Esophagus mucosa (tissue), 1 donor: ENCODE results near the gene BACE2. TPM values are rescaled to one million over a fixed set of nuclear protein-coding genes. Genes with fewer than 3 reads are reported as not detected.
A peak's percentile ranks its signal among the peaks of the same experiment; 100 is the strongest.

Source experiments
- ATAC-seq: fragments of 200-7000 bp; cut with Tn5 transposase; one replicate; pipeline ENCODE4 v1.9.1; 2020
- total RNA-seq: library from RNA; stranded (reverse); gene quantifications from one replicate; pipeline ENCODE4 v1.2.4, GENCODE V29; 2023
- donor health status: DM: yes; HTN: yes; CAD: no.

The BACE2 gene
- 39.6 TPM for total RNA-seq

- ATAC-seq = peak; percentile 80
Measured at GRCh38 chr21:41167348-41168342, at the start of gene BACE2. Gene BACE2 (plus strand): TSS chr21:41168160. CDS start chr21:41168264, 104 bp downstream.

DNA sequence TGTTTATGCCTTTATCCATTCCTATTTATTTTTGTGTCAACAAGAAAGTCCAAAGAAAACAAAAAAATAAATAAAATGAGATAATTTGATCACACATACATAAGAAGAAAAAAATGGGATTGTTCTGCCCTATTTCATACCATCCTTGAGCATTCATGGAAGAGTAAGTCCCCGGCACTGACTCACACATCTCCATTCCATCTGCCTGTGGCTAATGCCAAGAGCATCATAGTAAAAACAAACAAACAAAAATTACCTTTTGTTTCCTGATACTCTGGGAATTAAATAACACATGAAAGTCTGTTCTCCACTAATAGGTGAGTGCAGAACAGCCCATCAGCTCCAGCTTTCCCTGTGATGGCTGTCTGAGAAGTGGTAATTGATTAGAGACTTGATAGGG is 48.1 kb upstream of the BACE2 start:
- ATAC-seq = peak; percentile 13

GRCh38 chr21:41120997-41121396 is 47.0 kb upstream of the BACE2 start:
- no peak for ATAC-seq

DNA sequence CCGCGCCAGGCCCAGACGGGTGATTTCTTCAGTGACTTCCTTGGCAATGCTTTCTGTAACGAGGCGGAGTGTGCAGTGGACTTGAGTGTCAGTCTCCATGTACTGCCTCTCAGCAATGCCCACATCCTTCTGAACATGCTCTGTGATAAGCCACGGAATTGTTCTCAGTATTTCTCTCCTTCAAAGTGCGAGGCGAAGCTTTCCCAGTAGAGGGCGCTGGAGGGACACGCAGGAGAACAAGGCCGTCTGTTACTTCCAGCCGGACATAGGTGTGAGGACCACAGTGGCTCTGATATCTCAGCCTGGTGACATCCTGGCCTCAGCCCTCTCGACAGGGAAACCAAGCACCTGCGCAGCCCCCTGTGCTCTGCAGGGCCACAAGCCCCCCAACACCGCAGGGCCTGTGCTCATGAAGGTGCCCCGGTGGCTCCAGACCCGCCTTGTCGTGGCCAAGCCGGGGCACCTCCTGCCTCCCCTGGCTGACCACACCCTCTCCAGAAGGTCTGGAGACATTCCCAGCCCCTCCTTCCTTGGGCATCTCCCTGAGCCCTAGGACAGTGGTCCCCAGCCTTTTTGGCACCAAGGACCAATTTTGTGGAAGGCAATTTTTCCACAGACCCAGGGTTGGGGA is 46.1 kb upstream of the BACE2 start:
- peak; percentile 87 for ATAC-seq

DNA sequence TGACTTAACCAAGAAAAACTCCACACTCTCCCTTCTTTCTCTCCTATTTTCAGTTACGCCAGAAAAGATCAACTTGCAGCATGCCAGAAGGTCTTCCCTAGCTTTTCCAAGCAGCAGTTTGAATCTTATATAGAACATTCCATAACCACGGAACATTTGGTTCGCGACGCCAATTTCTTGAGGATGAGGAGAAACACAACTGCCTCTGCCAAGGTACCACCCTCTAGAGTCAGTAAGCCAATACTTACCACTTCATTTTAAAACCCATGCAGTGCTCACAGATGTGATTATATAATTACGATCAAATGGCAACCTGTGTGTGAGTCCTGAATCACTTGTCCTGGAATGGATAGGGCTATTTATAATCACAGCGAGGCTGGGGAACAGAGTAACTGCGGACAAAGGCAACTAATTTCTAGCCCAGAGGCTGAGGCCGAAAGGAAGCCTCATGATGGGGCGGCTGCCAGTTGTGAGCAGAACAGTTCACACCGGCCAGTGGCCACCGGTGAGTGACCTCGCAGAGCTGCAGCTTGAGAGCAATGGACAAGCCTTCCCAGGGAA is 43.2 kb upstream of the BACE2 start:
- no peak for ATAC-seq

- ATAC-seq = no peak
Measured at GRCh38 chr21:41128981-41129380, 39.0 kb upstream of the BACE2 start.

GRCh38 chr21:41130883-41131282 is 37.1 kb upstream of the BACE2 start:
- peak; percentile 17 for ATAC-seq

DNA sequence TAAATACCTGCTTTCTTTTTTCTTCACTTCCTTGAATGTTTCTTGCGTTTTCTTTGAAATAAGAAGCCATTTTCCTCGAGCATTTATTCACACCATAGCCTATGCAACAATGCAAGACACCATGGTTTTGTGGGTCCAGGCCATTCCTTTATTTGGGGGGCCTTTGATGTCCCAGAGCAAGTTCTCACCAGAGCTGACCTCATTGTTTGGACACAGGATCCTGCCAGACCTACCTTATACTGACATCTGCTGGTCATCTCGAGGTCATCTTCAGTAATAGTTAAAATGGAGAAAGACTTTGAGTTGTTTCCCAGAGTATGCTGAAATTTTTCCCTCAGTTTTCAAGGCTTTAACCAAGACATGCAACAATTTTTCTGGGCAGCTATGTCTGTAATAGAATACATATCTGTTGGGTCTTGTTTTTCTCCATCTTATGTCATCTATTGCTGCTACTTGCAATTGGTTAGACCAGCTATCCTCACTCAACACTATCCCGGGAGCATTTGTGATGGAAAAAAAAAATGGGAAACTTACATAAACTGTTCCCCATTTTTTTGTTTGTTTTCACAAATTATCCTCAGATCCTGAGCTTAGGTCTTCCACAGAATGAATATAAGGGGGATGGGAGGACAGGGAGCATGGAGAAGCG is 34.0 kb upstream of the BACE2 start:
- ATAC-seq = no peak

GRCh38 chr21:41135746-41136145 is 32.2 kb upstream of the BACE2 start:
- no peak for ATAC-seq

DNA sequence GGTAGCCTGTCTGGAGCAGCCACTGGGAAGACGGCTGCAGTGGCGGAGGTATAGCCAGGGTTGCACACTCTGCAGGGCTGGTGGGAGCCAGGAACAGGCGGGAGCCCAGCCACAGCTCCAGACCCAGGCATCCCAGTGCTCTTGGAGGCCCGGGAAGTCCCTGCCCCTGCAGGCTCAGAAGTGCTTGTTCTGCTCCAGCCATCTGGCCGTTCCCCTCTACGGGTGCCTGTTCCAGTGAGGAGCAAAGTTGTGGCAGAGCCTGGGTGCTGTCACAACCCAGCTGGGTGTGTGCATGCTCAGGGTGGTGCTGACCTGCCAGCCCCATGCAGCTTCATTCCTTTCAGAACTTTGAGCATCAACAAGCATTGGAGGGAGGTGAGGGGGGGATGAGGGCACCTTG is 31.7 kb upstream of the BACE2 start:
- ATAC-seq = no peak

GRCh38 chr21:41137401-41137800 is 30.6 kb upstream of the BACE2 start:
- ATAC-seq = no peak

DNA sequence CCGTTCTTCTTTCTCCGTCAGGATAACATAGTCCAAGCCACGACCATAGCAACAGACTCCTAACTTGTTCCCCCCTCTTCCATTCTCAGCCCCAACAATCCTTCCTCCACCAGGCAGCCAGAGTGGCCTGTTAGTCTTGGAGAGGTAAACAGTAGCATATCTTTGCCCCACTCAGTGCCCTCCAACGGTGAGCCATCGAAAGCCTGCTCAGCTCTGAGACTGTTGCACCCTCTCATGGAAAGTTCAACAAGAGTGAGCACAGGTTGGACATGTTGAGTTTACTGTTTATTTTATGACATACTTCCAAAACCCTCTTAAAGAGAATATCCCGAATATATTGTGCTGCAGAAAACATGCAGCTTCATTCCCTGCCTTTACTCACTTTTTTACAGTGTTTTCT is 30.1 kb upstream of the BACE2 start:
- no peak for ATAC-seq

DNA sequence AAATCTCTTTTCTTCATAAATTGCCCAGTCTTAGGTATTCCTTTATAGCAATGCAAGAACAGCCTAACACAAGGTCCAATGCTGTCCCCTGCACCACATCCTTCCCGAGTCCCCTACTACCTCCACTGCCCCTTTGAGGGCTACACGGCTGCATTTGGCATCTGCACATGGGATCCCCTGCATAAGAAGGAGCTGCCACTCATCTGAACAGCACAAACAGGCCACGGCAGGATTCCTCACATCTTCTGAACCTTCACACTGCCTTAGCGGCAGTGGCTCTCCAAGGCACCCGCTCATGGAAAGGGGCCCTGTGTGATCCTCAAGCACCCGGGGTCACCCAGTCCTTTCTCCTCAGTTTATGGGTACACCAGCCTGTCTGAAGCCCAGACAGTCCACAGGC is 29.2 kb upstream of the BACE2 start:
- ATAC-seq = no peak

GRCh38 chr21:41139275-41139674 is 28.7 kb upstream of the BACE2 start:
- no peak for ATAC-seq

DNA sequence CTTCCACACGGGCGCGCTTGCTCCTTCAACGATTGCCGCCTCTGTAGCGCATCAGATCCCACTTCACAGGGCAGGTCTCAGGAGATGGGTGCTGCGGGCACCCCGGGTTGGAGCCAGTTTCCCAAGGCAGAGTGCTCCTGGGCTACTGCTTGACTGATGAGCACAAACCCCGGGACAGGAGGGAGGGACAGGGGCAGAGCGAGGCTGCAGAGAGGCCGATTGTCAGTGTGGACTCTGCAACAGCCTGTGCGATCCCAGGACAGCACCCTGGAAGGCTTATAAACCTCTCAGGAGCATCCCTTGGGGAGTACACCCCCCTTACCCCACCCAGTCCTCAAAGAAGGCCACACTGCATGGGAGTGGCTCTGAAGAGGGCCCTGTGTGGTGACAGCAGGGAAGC is 28.0 kb upstream of the BACE2 start:
- no peak for ATAC-seq

DNA sequence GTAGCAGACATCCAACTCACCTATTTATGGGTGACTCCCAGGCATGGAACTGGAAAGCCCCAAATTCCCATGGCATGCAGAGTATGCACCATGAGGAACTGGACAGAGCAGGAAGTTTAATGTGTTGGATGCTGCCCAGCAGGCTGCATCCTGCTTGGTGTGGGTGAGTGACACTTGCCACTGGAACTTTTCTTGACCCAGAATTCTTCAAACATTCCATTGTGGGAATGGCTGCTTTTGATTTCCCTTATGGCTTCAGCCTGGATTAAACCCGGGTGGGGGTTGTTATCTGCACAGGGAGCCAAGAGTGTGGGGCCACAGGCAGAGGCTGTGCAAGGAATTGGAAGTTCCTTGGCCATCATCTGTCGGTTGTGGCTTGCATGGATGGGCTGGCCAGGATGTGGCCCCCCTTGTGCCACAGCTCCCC is 26.9 kb upstream of the BACE2 start:
- ATAC-seq = no peak

GRCh38 chr21:41142051-41142795 is 25.7 kb upstream of the BACE2 start:
- peak; percentile 70 for ATAC-seq

- no peak for ATAC-seq
Measured at GRCh38 chr21:41143596-41144325, 24.2 kb upstream of the BACE2 start.

- ATAC-seq = peak; percentile 64
Measured at GRCh38 chr21:41147096-41147978, 20.6 kb upstream of the BACE2 start.

- no peak for ATAC-seq
Measured at GRCh38 chr21:41147979-41148355, 20.0 kb upstream of the BACE2 start.

DNA sequence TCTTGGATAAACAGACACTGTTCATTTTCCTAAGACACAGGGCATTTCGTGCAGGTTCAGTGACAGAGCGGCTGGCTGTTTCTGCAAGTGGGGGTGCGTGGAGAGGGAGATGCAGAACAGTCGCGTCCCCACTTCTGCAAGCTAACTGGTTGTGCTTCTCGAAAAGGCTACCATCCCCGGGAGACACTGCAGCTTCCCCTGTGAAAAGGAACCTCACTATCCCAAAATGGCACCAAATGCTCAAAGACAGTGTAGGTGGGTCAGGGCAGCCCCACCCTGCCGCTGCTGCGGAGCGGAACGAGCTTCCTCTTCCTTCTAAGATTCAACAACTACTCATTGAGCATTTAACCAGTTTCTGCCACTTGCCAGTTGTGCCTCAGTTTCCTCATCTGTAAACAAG is 19.2 kb upstream of the BACE2 start:
- no peak for ATAC-seq
